Measurements from ENCODE around the gene GRAMD2A.

The GRAMD2A gene

DNA sequence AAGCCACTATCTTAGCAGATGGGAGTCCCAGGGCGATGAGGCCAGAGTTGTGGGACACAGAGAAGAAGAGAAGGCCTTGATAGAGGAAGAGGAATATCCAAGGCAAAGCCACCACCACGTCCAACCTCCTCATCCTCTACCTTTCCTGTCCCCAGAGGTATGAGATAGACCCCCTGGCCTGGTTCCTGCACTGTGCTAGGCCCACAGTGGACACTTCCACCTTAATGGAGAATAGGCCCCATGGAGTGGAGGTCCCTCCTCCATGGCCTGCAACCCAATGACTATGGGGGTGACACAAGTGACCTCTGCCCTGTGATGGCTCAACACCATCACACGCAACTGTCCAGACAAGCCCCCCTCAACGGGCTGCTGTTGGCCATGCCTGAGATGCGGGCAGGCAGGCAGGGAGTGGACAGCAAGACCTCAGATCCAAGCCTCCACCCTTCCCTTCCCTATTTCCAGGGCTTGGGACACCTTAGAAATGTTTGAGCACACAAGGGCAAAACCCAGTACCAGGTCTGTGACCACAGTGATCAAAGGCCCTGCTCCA, 36.8 kb downstream of the GRAMD2A start:
- H3K27ac ChIP-seq (ENCODE audit: low read depth, low read length): no peak overlapping the region

DNA sequence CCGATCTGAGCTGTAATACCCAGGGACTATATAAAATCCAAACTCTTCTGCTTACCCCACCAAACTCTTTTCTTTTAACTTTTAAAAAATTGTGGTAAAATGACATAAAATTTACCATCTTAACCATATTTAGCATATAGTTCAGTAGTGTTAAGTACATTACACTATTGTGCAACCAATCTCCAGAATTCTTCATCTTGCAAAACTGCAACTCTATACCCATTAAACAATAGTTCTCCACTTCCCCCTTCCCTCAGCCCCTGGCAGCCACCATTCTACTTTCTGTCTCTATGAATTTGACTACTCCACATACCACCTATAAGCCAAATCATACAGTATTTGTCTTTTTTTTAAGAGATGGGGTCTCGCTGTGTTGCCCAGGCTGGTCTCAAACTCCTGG, 40.7 kb downstream of the GRAMD2A start:
- Histone ChIP-seq H3K4me3 (ENCODE audit: low read depth in 1 of 2, low read length in 2 of 2) (no peak overlapping the region), H3K4me1 (ENCODE audit: control insufficient read depth in 1 of 2, insufficient read depth in 2 of 2, low read length in 2 of 2) (peaks cover 10 to 16% of the 10 kb centered on the region in 2 donors), H3K27ac (ENCODE audit: low read depth, low read length) (no peak overlapping the region), H3K9me3 (ENCODE audit: control insufficient read depth in 1 of 2, low read length in 2 of 2) (no peaks in the 10 kb centered on the region), H3K9ac (ENCODE audit: low read depth in 1 of 2, low read length in 2 of 2) (no peak overlapping the region), H3K36me3 (ENCODE audit: control insufficient read depth in 1 of 2, insufficient read depth in 2 of 2, low read length in 2 of 2) (no peaks in the 10 kb centered on the region), H3K27me3 (ENCODE audit: control insufficient read depth in 1 of 2, insufficient read depth in 2 of 2, low read length in 2 of 2) (no peaks in the 10 kb centered on the region)

More for the DNA sequence above, 36.8 kb downstream of the GRAMD2A start:
- H3K36me3 ChIP-seq (ENCODE audit: control insufficient read depth in 1 of 2, insufficient read depth in 2 of 2, low read length in 2 of 2): no peaks in the 10 kb centered on the region
- H3K4me3 ChIP-seq (ENCODE audit: low read depth in 1 of 2, low read length in 2 of 2): no peak overlapping the region
- H3K27me3 ChIP-seq (ENCODE audit: control insufficient read depth in 1 of 2, insufficient read depth in 2 of 2, low read length in 2 of 2): no peaks in the 10 kb centered on the region
- peaks cover 0 to 3% of the 10 kb centered on the region in 2 donors for H3K4me1 ChIP-seq (ENCODE audit: control insufficient read depth in 1 of 2, insufficient read depth in 2 of 2, low read length in 2 of 2)
- H3K9ac ChIP-seq (ENCODE audit: low read depth in 1 of 2, low read length in 2 of 2): no peak overlapping the region
- no peaks in the 10 kb centered on the region for H3K9me3 ChIP-seq (ENCODE audit: control insufficient read depth in 1 of 2, low read length in 2 of 2)

DNA sequence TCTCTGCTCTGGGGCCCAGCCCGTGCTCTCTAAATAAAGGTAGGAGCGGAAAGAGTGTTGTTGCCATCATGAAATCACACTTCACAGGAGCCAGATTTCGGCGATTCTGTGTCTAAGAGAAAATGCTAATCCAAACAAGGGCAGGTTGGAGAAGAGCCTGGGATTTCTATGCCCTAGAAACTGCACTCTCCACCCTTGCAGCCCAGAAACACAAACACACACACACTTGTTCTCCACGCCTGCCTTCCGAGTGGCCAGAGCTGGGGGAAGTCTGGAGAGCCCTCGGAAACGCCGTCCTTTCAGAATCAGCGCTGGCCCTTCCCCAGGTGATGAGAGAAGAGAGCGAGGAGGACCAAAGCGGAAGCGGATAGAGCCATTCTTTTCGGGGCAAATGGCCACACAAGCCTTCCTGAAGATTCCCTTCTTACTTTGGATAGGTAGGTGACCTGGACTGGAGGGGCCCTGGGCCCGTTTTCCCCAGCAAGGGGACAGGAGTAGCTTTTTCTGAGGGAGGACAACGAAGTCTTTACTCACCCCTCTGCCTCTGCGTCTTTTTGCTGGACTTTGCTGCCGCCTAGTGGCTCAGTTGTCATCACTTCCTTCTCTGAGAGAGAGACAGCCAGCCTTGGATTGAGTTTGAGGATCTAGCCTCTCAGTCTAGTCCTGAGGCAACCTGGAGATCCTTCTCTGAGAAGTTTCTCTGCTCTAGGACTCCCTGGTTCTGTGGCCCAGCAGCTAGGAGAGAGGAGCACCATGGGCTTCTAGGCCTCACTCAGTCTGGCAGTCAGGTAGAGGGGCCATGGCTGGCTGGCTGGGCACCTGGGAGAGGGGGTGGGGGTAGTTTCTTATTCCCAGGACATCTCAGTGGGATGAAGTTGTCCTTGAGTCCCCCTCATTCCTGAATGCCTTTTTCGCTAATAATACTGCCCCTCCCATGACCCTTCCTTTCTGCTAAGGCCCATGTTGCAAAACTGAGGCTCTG, 41.7 kb downstream of the GRAMD2A start:
- Histone ChIP-seq H3K4me1 (ENCODE audit: control insufficient read depth in 1 of 2, insufficient read depth in 2 of 2, low read length in 2 of 2) (peaks cover 8 to 16% of the 10 kb centered on the region in 2 donors), H3K36me3 (ENCODE audit: control insufficient read depth in 1 of 2, insufficient read depth in 2 of 2, low read length in 2 of 2) (no peaks in the 10 kb centered on the region), H3K27ac (ENCODE audit: low read depth, low read length) (no peak overlapping the region), H3K27me3 (ENCODE audit: control insufficient read depth in 1 of 2, insufficient read depth in 2 of 2, low read length in 2 of 2) (no peaks in the 10 kb centered on the region), H3K4me3 (ENCODE audit: low read depth in 1 of 2, low read length in 2 of 2) (peak overlapping the region; percentile 74), H3K9me3 (ENCODE audit: control insufficient read depth in 1 of 2, low read length in 2 of 2) (no peaks in the 10 kb centered on the region), H3K9ac (ENCODE audit: low read depth in 1 of 2, low read length in 2 of 2) (peak overlapping the region; percentile 45 to 61)

DNA sequence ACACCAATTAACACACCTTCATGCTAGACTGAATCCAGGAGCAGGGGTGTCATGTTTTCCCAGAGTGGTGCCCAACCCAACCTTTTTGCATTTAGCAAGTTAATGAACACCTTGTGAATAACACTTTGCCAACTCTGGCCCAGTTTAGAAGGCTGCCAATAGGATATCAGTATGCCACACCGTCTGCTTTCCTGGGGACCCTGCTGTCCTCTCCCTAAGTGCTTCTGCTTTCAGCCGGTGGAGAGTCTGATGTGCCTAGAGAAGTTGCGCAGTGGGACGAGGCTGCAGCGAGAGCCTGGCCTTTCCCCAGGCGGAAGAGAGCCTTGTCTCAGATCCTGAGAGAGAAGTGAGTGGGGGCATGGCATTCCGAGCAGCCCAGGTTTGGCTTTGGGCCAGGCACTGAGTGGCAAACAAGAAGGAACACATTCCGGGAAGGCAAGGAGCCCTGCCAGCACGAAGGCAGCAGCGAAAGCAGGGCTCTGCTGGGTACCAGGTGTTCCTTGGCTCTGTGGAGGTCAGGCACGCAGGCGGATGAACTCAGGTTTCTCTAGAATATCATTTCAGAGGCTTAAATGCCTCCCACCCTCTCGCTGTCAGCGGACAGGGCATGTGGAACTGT, 42.5 kb downstream of the GRAMD2A start:
- peak overlapping the region; percentile 61 for H3K27ac ChIP-seq (ENCODE audit: low read depth, low read length)
- no peaks in the 10 kb centered on the region for H3K36me3 ChIP-seq (ENCODE audit: control insufficient read depth in 1 of 2, insufficient read depth in 2 of 2, low read length in 2 of 2)
- no peaks in the 10 kb centered on the region for H3K9me3 ChIP-seq (ENCODE audit: control insufficient read depth in 1 of 2, low read length in 2 of 2)
- peaks cover 8 to 16% of the 10 kb centered on the region in 2 donors for H3K4me1 ChIP-seq (ENCODE audit: control insufficient read depth in 1 of 2, insufficient read depth in 2 of 2, low read length in 2 of 2)
- H3K27me3 ChIP-seq (ENCODE audit: control insufficient read depth in 1 of 2, insufficient read depth in 2 of 2, low read length in 2 of 2): no peaks in the 10 kb centered on the region
- peak overlapping the region; percentile 45 to 61 for H3K9ac ChIP-seq (ENCODE audit: low read depth in 1 of 2, low read length in 2 of 2)
- H3K4me3 ChIP-seq (ENCODE audit: low read depth in 1 of 2, low read length in 2 of 2): peak overlapping the region; percentile 74

DNA sequence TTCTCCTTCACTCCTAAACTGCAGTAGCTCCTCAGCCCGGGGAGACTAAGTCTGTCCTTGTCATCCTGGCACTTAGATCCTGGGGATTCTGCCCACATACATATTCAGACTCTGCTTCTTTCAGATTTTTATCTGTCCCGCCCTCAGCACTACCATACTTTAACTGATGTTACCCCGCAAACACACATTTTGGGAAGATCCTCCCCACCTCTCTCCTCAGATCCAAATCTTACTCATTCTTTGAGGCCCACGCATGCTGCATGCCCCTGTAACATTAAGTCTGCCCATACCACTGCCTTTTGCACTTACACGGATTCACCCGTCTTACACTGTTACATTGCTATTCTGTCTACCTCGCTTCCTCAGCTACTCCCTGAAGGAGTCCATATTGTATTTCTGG, 43.3 kb downstream of the GRAMD2A start:
- peaks cover 8 to 16% of the 10 kb centered on the region in 2 donors for H3K4me1 ChIP-seq (ENCODE audit: control insufficient read depth in 1 of 2, insufficient read depth in 2 of 2, low read length in 2 of 2)
- no peaks in the 10 kb centered on the region for H3K36me3 ChIP-seq (ENCODE audit: control insufficient read depth in 1 of 2, insufficient read depth in 2 of 2, low read length in 2 of 2)
- no peaks in the 10 kb centered on the region for H3K9me3 ChIP-seq (ENCODE audit: control insufficient read depth in 1 of 2, low read length in 2 of 2)
- no peak overlapping the region for H3K9ac ChIP-seq (ENCODE audit: low read depth in 1 of 2, low read length in 2 of 2)
- H3K27ac ChIP-seq (ENCODE audit: low read depth, low read length): no peak overlapping the region
- no peak overlapping the region for H3K4me3 ChIP-seq (ENCODE audit: low read depth in 1 of 2, low read length in 2 of 2)
- H3K27me3 ChIP-seq (ENCODE audit: control insufficient read depth in 1 of 2, insufficient read depth in 2 of 2, low read length in 2 of 2): no peaks in the 10 kb centered on the region

DNA sequence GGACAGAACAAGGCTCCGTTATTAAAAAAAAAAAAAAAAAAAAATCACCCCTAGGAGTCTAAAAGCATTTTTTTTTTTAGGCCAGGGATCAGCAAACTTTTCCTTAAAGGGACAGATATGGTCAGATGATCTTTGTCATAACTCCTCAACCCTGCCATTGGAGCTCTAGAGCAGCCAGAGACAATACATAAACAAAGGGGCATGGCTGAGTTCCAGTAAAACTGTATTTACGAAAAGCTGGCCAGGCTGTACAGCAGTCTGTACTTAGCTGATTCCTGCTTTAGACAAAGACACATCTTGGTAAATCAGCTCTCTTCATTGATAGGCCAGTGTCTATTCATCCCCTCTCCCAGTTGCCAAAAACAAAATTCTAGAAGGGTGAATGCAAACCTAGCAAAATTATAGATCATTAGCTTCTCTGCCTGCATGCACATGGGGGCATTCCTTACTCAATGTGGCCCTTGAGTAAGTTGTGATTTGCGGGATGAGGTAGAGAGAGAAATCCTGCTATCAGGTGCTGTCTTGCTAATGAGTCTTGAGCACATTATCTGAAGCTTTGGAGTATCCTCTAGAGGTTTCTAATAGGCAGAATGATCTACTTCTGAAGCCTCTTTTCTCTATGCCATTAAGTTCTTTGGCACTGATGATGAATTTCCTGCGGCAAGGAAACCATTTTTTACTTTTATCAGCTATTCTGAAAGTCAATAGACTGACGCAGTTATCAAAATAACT, 44.2 kb downstream of the GRAMD2A start:
- Histone ChIP-seq H3K4me3 (ENCODE audit: low read depth in 1 of 2, low read length in 2 of 2) (no peak overlapping the region), H3K9ac (ENCODE audit: low read depth in 1 of 2, low read length in 2 of 2) (no peak overlapping the region), H3K4me1 (ENCODE audit: control insufficient read depth in 1 of 2, insufficient read depth in 2 of 2, low read length in 2 of 2) (peaks cover 8 to 16% of the 10 kb centered on the region in 2 donors), H3K36me3 (ENCODE audit: control insufficient read depth in 1 of 2, insufficient read depth in 2 of 2, low read length in 2 of 2) (no peaks in the 10 kb centered on the region), H3K9me3 (ENCODE audit: control insufficient read depth in 1 of 2, low read length in 2 of 2) (no peaks in the 10 kb centered on the region), H3K27me3 (ENCODE audit: control insufficient read depth in 1 of 2, insufficient read depth in 2 of 2, low read length in 2 of 2) (no peaks in the 10 kb centered on the region), H3K27ac (ENCODE audit: low read depth, low read length) (no peak overlapping the region)

DNA sequence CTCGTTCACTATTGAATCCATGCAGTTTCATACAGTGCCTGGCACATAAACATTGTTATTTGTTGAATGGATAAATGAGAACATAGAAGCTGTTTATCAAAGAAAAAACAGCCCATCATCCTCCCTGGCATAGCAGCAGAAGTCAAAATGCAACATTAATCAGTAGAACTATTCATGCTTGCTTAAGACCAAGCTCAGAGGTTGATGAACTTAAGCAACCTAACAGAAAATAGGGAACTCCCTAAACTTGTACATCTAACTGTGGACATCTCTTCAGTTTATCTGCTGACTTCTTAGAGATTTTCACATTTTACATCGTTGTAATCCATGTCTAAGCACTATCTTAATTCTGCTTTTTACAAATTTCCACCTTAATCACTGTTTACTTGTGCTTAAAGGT, 50.2 kb downstream of the GRAMD2A start:
- Histone ChIP-seq H3K4me3 (ENCODE audit: low read depth in 1 of 2, low read length in 2 of 2) (no peak overlapping the region), H3K27me3 (ENCODE audit: control insufficient read depth in 1 of 2, insufficient read depth in 2 of 2, low read length in 2 of 2) (no peaks in the 10 kb centered on the region), H3K36me3 (ENCODE audit: control insufficient read depth in 1 of 2, insufficient read depth in 2 of 2, low read length in 2 of 2) (no peaks in the 10 kb centered on the region), H3K4me1 (ENCODE audit: control insufficient read depth in 1 of 2, insufficient read depth in 2 of 2, low read length in 2 of 2) (peaks cover 0 to under 1% of the 10 kb centered on the region in 2 donors), H3K27ac (ENCODE audit: low read depth, low read length) (no peak overlapping the region), H3K9ac (ENCODE audit: low read depth in 1 of 2, low read length in 2 of 2) (no peak overlapping the region), H3K9me3 (ENCODE audit: control insufficient read depth in 1 of 2, low read length in 2 of 2) (no peaks in the 10 kb centered on the region)

DNA sequence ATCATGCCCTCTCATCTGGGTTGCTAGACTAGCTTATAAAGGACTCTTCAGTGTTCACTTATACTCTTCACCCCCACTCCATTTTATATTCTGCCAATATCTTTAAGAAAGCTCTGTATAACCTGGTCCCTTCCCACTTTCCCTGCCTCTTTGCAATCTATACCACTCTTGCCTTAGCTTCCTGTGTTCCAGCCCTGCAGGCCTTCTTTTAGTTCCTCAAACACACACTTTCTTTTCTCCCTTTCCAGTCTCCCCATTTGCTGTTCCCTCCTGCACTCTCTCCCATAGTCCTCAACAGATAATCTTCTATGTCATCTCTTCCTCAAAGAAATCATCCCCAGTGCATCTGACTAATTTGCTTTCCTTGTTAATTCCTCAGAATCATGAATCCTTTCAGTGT, 50.7 kb downstream of the GRAMD2A start:
- Histone ChIP-seq H3K4me3 (ENCODE audit: low read depth in 1 of 2, low read length in 2 of 2) (no peak overlapping the region), H3K4me1 (ENCODE audit: control insufficient read depth in 1 of 2, insufficient read depth in 2 of 2, low read length in 2 of 2) (peaks cover 0 to 4% of the 10 kb centered on the region in 2 donors), H3K27ac (ENCODE audit: low read depth, low read length) (no peak overlapping the region), H3K27me3 (ENCODE audit: control insufficient read depth in 1 of 2, insufficient read depth in 2 of 2, low read length in 2 of 2) (no peaks in the 10 kb centered on the region), H3K9ac (ENCODE audit: low read depth in 1 of 2, low read length in 2 of 2) (no peak overlapping the region), H3K9me3 (ENCODE audit: control insufficient read depth in 1 of 2, low read length in 2 of 2) (no peaks in the 10 kb centered on the region), H3K36me3 (ENCODE audit: control insufficient read depth in 1 of 2, insufficient read depth in 2 of 2, low read length in 2 of 2) (no peaks in the 10 kb centered on the region)

DNA sequence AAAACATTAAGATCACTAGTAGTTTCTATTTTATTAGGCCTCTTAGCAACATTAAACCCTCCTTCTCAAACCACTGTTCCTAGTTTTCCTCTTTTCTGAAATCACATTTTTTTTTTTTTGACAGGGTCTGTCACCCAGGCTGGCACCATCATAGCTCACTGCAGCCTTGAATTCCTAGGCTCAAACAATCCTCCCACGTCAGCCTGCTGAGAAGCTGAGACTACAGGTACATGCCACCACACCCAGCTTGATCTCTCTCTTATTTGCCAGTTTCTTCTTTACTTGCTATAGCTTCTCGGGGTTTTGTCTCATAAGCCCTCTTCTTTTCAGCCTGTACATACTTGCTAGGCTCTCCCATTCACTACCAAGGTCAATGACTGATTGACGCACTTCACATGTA, 51.4 kb downstream of the GRAMD2A start:
- Histone ChIP-seq H3K27ac (ENCODE audit: low read depth, low read length) (no peak overlapping the region), H3K9ac (ENCODE audit: low read depth in 1 of 2, low read length in 2 of 2) (no peak overlapping the region), H3K9me3 (ENCODE audit: control insufficient read depth in 1 of 2, low read length in 2 of 2) (no peaks in the 10 kb centered on the region), H3K36me3 (ENCODE audit: control insufficient read depth in 1 of 2, insufficient read depth in 2 of 2, low read length in 2 of 2) (no peaks in the 10 kb centered on the region), H3K27me3 (ENCODE audit: control insufficient read depth in 1 of 2, insufficient read depth in 2 of 2, low read length in 2 of 2) (no peaks in the 10 kb centered on the region), H3K4me1 (ENCODE audit: control insufficient read depth in 1 of 2, insufficient read depth in 2 of 2, low read length in 2 of 2) (peaks cover 6 to 11% of the 10 kb centered on the region in 2 donors), H3K4me3 (ENCODE audit: low read depth in 1 of 2, low read length in 2 of 2) (no peak overlapping the region)

Data from duodenal mucosa (tissue), 2 donors.